ENCODE data around the gene INHBA.

Gene INHBA

DNA sequence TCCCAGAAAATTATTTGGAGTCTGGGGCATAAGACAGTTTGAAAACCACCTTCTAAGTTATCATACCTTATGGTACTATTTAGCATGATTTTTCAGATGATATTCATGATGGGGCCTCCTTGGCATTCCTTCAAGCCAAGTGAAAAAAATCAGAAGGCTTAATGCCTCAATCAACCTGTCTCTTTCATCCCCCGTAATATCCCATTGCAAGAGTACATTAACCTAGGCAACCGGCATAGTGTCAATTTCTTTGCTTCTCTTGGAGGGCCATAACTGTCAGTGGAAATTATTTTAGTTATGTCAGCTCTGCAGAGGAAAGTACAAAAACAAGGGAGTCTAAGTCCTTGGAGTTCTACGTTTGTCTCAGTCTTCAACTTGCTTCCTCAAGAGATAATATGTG is 43.4 kb downstream of the INHBA start:
- no peaks in the 10 kb centered on the region for H3K36me3 ChIP-seq (ENCODE audit: control insufficient read depth, low read length)
- no peak overlapping the region for H3K4me3 ChIP-seq (ENCODE audit: low read length)
- H3K79me2 ChIP-seq (ENCODE audit: control insufficient read depth, low read length) = no peaks in the 10 kb centered on the region
- no peaks in the 10 kb centered on the region for H3K27me3 ChIP-seq (ENCODE audit: control insufficient read depth, low read length)
- no peak overlapping the region for H3K27ac ChIP-seq (ENCODE audit: low read depth, low read length)
- no peaks in the 10 kb centered on the region for H4K20me1 ChIP-seq (ENCODE audit: control insufficient read depth, insufficient read depth, low read depth, low read length)
- H3K4me1 ChIP-seq (ENCODE audit: control insufficient read depth, low read length) = no peaks in the 10 kb centered on the region
- H3K9me3 ChIP-seq (ENCODE audit: control insufficient read depth, insufficient read depth, low read length) = no peaks in the 10 kb centered on the region
- H3K9me2 ChIP-seq (replicated peaks; ENCODE audit: control insufficient read depth, low read length) = no peaks in the 10 kb centered on the region
- no peaks in the 10 kb centered on the region for H3F3A ChIP-seq (ENCODE audit: control insufficient read depth, insufficient read depth)
- no peak for TF ChIP-seq EZH2phosphoT487 (IDR thresholded peaks at IDR 0.05; ENCODE audit: borderline replicate concordance, low read length)
- TF ChIP-seq, protein P1, sequence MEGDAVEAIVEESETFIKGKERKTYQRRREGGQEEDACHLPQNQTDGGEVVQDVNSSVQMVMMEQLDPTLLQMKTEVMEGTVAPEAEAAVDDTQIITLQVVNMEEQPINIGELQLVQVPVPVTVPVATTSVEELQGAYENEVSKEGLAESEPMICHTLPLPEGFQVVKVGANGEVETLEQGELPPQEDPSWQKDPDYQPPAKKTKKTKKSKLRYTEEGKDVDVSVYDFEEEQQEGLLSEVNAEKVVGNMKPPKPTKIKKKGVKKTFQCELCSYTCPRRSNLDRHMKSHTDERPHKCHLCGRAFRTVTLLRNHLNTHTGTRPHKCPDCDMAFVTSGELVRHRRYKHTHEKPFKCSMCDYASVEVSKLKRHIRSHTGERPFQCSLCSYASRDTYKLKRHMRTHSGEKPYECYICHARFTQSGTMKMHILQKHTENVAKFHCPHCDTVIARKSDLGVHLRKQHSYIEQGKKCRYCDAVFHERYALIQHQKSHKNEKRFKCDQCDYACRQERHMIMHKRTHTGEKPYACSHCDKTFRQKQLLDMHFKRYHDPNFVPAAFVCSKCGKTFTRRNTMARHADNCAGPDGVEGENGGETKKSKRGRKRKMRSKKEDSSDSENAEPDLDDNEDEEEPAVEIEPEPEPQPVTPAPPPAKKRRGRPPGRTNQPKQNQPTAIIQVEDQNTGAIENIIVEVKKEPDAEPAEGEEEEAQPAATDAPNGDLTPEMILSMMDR (IDR thresholded peaks at IDR 0.05; ENCODE audit: low read depth, low read length, poor library complexity, severe bottlenecking) = no peak
- no peak overlapping the region for H3K4me2 ChIP-seq (ENCODE audit: low read length)

DNA sequence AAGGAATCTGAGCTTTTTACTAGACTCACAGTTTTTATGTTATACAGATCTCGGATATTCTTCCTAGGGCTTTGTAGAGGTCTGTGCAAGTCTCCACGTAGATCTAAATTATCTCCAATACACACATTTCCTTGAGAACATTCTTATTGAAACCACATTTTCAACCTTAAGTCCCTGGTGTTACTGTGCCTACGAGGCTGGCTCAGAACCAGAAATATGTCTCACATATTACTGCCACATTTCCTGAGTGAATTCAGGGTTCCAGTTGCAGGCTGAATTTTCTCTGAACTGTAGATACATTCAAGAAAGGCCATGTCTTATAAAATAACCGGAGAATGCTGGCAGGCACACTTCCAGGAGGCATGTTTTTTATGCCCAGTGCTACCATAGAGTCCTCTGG is 46.5 kb downstream of the INHBA start:
- no peaks in the 10 kb centered on the region for H3K79me2 ChIP-seq (ENCODE audit: control insufficient read depth, low read length)
- no peak overlapping the region for H3K4me3 ChIP-seq (ENCODE audit: low read length)
- no peaks in the 10 kb centered on the region for H3K4me1 ChIP-seq (ENCODE audit: control insufficient read depth, low read length)
- TF ChIP-seq, protein P1 (IDR thresholded peaks at IDR 0.05; ENCODE audit: low read depth, low read length, poor library complexity, severe bottlenecking) = no peak
- no peak for TF ChIP-seq EZH2phosphoT487 (IDR thresholded peaks at IDR 0.05; ENCODE audit: borderline replicate concordance, low read length)
- no peak overlapping the region for H3K27ac ChIP-seq (ENCODE audit: low read depth, low read length)
- H3K36me3 ChIP-seq (ENCODE audit: control insufficient read depth, low read length) = no peaks in the 10 kb centered on the region
- H3K27me3 ChIP-seq (ENCODE audit: control insufficient read depth, low read length) = no peaks in the 10 kb centered on the region
- H3K9me2 ChIP-seq (replicated peaks; ENCODE audit: control insufficient read depth, low read length) = no peaks in the 10 kb centered on the region
- H3K4me2 ChIP-seq (ENCODE audit: low read length) = no peak overlapping the region
- H4K20me1 ChIP-seq (ENCODE audit: control insufficient read depth, insufficient read depth, low read depth, low read length) = no peaks in the 10 kb centered on the region
- no peaks in the 10 kb centered on the region for H3F3A ChIP-seq (ENCODE audit: control insufficient read depth, insufficient read depth)
- H3K9me3 ChIP-seq (ENCODE audit: control insufficient read depth, insufficient read depth, low read length) = no peaks in the 10 kb centered on the region

DNA sequence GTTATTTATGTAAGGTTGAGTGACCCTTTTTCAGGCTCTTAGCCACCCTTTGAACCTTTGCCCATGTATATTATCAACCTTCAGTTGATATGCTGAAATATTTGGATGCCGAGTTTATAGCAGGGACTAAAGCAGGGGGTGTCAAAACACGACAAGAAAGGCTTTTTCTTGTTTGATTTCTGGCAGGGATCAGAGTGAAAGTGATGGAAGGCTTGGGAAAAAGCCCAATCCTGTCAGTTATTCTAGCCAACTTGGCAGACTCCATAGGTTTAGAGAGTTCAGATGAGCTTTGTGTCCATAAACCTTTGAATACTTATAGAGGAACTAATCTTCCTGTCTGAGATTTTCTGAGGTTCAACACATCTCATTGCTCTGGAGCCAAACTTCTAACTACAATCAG is 47.5 kb downstream of the INHBA start:
- no peaks in the 10 kb centered on the region for H3F3A ChIP-seq (ENCODE audit: control insufficient read depth, insufficient read depth)
- no peaks in the 10 kb centered on the region for H3K27me3 ChIP-seq (ENCODE audit: control insufficient read depth, low read length)
- no peaks in the 10 kb centered on the region for H3K79me2 ChIP-seq (ENCODE audit: control insufficient read depth, low read length)
- no peaks in the 10 kb centered on the region for H4K20me1 ChIP-seq (ENCODE audit: control insufficient read depth, insufficient read depth, low read depth, low read length)
- H3K9me2 ChIP-seq (replicated peaks; ENCODE audit: control insufficient read depth, low read length) = no peaks in the 10 kb centered on the region
- H3K4me2 ChIP-seq (ENCODE audit: low read length) = no peak overlapping the region
- no peaks in the 10 kb centered on the region for H3K9me3 ChIP-seq (ENCODE audit: control insufficient read depth, insufficient read depth, low read length)
- H3K36me3 ChIP-seq (ENCODE audit: control insufficient read depth, low read length) = no peaks in the 10 kb centered on the region
- no peak overlapping the region for H3K4me3 ChIP-seq (ENCODE audit: low read length)
- TF ChIP-seq, protein P1 (IDR thresholded peaks at IDR 0.05; ENCODE audit: low read depth, low read length, poor library complexity, severe bottlenecking) = no peak
- no peak for TF ChIP-seq EZH2phosphoT487 (IDR thresholded peaks at IDR 0.05; ENCODE audit: borderline replicate concordance, low read length)
- H3K27ac ChIP-seq (ENCODE audit: low read depth, low read length) = no peak overlapping the region
- H3K4me1 ChIP-seq (ENCODE audit: control insufficient read depth, low read length) = no peaks in the 10 kb centered on the region

DNA sequence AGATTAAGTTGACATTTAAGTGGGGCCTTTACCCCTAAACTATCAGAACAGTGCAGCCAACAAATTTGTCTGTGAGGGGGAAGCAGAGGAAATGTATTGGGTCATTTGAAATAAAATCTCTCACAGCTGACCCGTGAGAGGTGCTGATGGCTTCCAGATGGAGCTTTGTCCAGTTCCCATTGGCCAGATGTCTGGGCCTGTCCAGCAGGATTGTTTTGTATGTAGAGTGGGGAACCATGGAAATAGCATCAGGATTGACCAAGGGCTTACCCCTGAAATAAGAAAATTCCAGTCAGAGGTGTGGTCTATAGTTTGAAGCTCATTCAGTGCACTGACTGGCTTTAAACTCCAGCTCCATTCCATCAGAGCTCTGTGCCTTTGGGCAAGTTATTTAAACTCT is 50.6 kb downstream of the INHBA start:
- Histone ChIP-seq H3K9me3 (ENCODE audit: control insufficient read depth, insufficient read depth, low read length) (no peaks in the 10 kb centered on the region), H3K27ac (ENCODE audit: low read depth, low read length) (no peak overlapping the region), H3K79me2 (ENCODE audit: control insufficient read depth, low read length) (no peaks in the 10 kb centered on the region), H3K9me2 (replicated peaks; ENCODE audit: control insufficient read depth, low read length) (no peaks in the 10 kb centered on the region), H3K4me2 (ENCODE audit: low read length) (no peak overlapping the region), H3K36me3 (ENCODE audit: control insufficient read depth, low read length) (no peaks in the 10 kb centered on the region), H3K4me1 (ENCODE audit: control insufficient read depth, low read length) (no peaks in the 10 kb centered on the region), H3F3A (ENCODE audit: control insufficient read depth, insufficient read depth) (no peaks in the 10 kb centered on the region), H3K27me3 (ENCODE audit: control insufficient read depth, low read length) (no peaks in the 10 kb centered on the region), H4K20me1 (ENCODE audit: control insufficient read depth, insufficient read depth, low read depth, low read length) (no peaks in the 10 kb centered on the region), H3K4me3 (ENCODE audit: low read length) (no peak overlapping the region)
- TF ChIP-seq EZH2phosphoT487 (IDR thresholded peaks at IDR 0.05; ENCODE audit: borderline replicate concordance, low read length) = no peak
- TF ChIP-seq, protein P1 (IDR thresholded peaks at IDR 0.05; ENCODE audit: low read depth, low read length, poor library complexity, severe bottlenecking) = no peak
